Prostate gland (tissue), 2 donors: ENCODE measurements around the gene VPS18. TPM values are rescaled to one million over a fixed set of nuclear protein-coding genes. Genes with fewer than 3 reads are reported as not detected.

ENCODE experiments used
- DNase-seq: peaks from one replicate; pipeline ENCODE4 v3.0.0-alpha.2; 2019; ENCODE audit warnings: low spot score
- H3K27ac ChIP-seq, 2 donors: fragments of 200-600 bp; sonication (generic); 2 replicates each; pipeline ENCODE4 v1.5.1; 2017 to 2019
- H3K27me3 ChIP-seq: fragments of 200-600 bp; sonication (generic); replicated peaks from 2 replicates; pipeline ENCODE4 v1.5.1; 2019; ENCODE audit not compliant: insufficient read depth
- H3K36me3 ChIP-seq, 2 donors: fragments of 200-600 bp; sonication (generic); 1 replicate in 1 of 2; 2 replicates in 1 of 2; pipeline versions ENCODE4 v1.5.1 to v1.8.1; 2017 to 2019
- H3K4me1 ChIP-seq: fragments of 200-600 bp; sonication (generic); replicated peaks from 2 replicates; pipeline ENCODE4 v1.5.1; 2019
- H3K4me3 ChIP-seq, 2 donors: fragments of 200-600 bp; sonication (generic); 2 replicates each; pipeline ENCODE4 v1.5.1; 2017 to 2019
- H3K9me3 ChIP-seq: fragments of 200-600 bp; sonication (generic); 2 replicates; pipeline ENCODE4 v1.5.1; 2017
- POLR2A ChIP-seq: fragments of 450-650 bp; IDR thresholded peaks from one replicate; pipeline ENCODE4 v1.6.1; 2016; ENCODE audit warnings: antibody characterized with exemption, mild to moderate bottlenecking
- POLR2AphosphoS5 ChIP-seq: sonication (generic); formaldehyde crosslinking; IDR thresholded peaks from one replicate; pipeline ENCODE4 v1.6.1; 2017; ENCODE audit warnings: antibody characterized with exemption
- WGBS: methylation state at CpG from one replicate; pipeline ENCODE4 v1.1.5; 2018; 5-methylcytosine and 5-hydroxymethylcytosine counted together
- intact Hi-C: fragments of 100-400 bp; cut with DNase I; formaldehyde crosslinking; loops from one replicate; pipeline ENCODE4 v1.14.2; 2022
- total RNA-seq, 2 donors: library from RNA; depleted of rRNA; stranded (reverse); fragments of >200 nt; gene quantifications; one replicate each; pipeline ENCODE4 v1.1.0, GENCODE V29; 2016
- TF ChIP-seq, protein P1 (sequence below), 4 experiments: fragments of 200-600 bp in 2 of 4; fragments of 450-650 bp in 2 of 4; sonication (generic) in 2 of 4; IDR thresholded peaks; 1 replicate in 3 of 4; 2 replicates in 1 of 4; pipeline ENCODE4 v1.5.1; 2016 to 2019; ENCODE audit warnings: antibody characterized with exemption in 4 of 4, mild to moderate bottlenecking in 2 of 4, moderate library complexity in 2 of 4

Gene VPS18
- total RNA-seq, 2 donors from 2014 or later: 32.4 to 39.0 TPM

DNA sequence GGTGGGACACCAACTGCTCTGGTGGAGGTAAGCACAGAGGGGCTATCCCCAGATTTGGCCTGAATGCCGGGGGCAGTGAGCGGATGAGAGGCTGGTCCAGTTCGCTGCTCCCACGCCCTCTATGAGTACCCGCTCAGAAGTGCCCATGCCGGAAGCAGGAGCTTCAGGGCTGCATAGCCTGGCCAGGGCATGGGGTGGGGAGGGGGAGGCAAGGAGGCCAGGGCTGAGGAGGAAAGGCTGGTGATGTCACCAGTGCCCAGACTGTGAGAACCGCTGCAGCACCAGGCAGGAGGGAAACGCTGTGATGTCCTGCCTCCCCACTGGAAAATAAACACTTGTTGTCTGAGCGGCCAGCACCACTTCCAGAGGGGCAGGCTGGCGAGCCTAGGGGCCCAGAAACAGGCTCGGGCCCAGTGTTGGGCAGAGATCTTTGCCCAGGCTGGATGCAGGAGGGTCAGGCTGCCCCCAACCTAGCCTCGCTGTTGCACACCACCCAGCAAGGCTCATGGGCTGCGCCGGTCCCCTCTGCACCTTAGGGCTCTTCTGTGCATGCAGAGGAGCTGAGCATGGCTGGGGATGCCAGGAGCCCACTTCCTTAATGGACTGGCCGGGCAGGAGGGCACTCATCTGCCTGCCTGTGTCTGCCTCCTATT, 24.0 kb downstream of the VPS18 start:
- H3K36me3 ChIP-seq: no peaks in the 10 kb centered on the region
- intact Hi-C loops: no loop called here
- WGBS: 88% methylated on average over 15 of the region's 15 CpGs
- no peaks in the 10 kb centered on the region for H3K27me3 ChIP-seq
- H3K4me1 ChIP-seq: no peaks in the 10 kb centered on the region
- H3K4me3 ChIP-seq: no peak overlapping the region
- TF ChIP-seq, protein P1, sequence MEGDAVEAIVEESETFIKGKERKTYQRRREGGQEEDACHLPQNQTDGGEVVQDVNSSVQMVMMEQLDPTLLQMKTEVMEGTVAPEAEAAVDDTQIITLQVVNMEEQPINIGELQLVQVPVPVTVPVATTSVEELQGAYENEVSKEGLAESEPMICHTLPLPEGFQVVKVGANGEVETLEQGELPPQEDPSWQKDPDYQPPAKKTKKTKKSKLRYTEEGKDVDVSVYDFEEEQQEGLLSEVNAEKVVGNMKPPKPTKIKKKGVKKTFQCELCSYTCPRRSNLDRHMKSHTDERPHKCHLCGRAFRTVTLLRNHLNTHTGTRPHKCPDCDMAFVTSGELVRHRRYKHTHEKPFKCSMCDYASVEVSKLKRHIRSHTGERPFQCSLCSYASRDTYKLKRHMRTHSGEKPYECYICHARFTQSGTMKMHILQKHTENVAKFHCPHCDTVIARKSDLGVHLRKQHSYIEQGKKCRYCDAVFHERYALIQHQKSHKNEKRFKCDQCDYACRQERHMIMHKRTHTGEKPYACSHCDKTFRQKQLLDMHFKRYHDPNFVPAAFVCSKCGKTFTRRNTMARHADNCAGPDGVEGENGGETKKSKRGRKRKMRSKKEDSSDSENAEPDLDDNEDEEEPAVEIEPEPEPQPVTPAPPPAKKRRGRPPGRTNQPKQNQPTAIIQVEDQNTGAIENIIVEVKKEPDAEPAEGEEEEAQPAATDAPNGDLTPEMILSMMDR (IDR thresholded peaks at IDR 0.05): no peak
- no peak for TF ChIP-seq POLR2A
- TF ChIP-seq POLR2AphosphoS5: no peak
- H3K27ac ChIP-seq: no peak overlapping the region
- DNase-seq: no peak
- H3K9me3 ChIP-seq: no peaks in the 10 kb centered on the region

DNA sequence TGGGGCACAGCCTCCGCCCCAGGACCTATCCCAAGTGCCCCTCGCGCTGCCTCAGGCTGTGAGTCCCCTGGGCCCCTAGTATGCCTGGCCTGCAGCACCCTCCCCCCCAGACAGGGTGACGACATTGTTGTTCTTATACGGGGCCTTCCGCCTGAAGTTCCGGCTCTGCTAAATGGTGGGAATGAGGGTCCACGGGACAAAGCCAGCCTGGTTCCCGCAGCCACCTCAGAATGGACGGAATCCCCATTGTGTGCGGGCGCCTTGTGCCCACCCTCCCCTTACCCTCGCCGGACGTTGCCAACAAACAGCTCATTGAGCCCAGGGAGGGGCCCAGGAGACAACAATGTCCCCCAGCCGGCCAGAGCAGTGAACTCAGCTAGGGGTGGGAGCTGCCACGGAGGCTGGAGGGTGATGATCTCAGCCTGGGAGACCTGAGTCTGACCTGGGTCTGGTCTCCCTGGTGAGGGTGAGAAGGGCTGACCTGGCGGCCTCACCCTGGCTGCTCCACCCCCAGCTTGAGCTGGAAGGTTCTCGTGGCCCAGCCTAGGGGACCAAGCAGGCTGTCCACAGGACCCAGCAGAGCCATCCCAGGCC, 24.6 kb downstream of the VPS18 start:
- H3K27me3 ChIP-seq: no peaks in the 10 kb centered on the region
- WGBS: 72% methylated on average over 18 of the region's 19 CpGs
- no peak overlapping the region for H3K4me3 ChIP-seq
- no peaks in the 10 kb centered on the region for H3K4me1 ChIP-seq
- DNase-seq: no peak
- TF ChIP-seq, protein P1 (IDR thresholded peaks at IDR 0.05): no peak
- TF ChIP-seq POLR2AphosphoS5 (no peak), POLR2A (no peak)
- H3K27ac ChIP-seq: no peak overlapping the region
- intact Hi-C loops: no loop called here
- H3K9me3 ChIP-seq: no peaks in the 10 kb centered on the region
- H3K36me3 ChIP-seq: no peaks in the 10 kb centered on the region

- no peak for DNase-seq
- Histone ChIP-seq H3K9me3 (no peaks in the 10 kb centered on the region), H3K4me3 (no peak overlapping the region), H3K27me3 (peaks cover 12% of the 10 kb centered on the region), H3K27ac (no peak overlapping the region), H3K4me1 (peaks cover 7% of the 10 kb centered on the region), H3K36me3 (no peaks in the 10 kb centered on the region)
- intact Hi-C loops: no loop called here
- WGBS: 77% methylated on average over 5 of the region's 5 CpGs
- TF ChIP-seq, protein P1 (IDR thresholded peaks at IDR 0.05): no peak
- TF ChIP-seq POLR2AphosphoS5: no peak
- no peak for TF ChIP-seq POLR2A
These were observed 27.8 kb downstream of the VPS18 start for GRCh38 chr15:40921949-40922607.

- no peak overlapping the region for H3K27ac ChIP-seq
- no peaks in the 10 kb centered on the region for H3K9me3 ChIP-seq
- 79% methylated on average over 10 of the region's 10 CpGs for WGBS
- no peaks in the 10 kb centered on the region for H3K36me3 ChIP-seq
- H3K4me3 ChIP-seq: no peak overlapping the region
- no peak for DNase-seq
- H3K4me1 ChIP-seq: peaks cover 7% of the 10 kb centered on the region
- intact Hi-C loops: no loop called here
- TF ChIP-seq POLR2A (no peak), POLR2AphosphoS5 (no peak)
- TF ChIP-seq, protein P1 (IDR thresholded peaks at IDR 0.05): no peak
- H3K27me3 ChIP-seq: peaks cover 13% of the 10 kb centered on the region
These were observed 28.4 kb downstream of the VPS18 start for GRCh38 chr15:40922608-40923005.
